ENCODE measurements around the gene CALD1. TPM values are rescaled to one million over a fixed set of nuclear protein-coding genes. Genes with fewer than 3 reads are reported as not detected.
A peak's percentile ranks its signal among the peaks of the same experiment; 100 is the strongest.

Gene CALD1
- total RNA-seq, 2 donors from 2014 or later = 57.0 to 72.6 TPM

GRCh38 chr7:134939136-134939535 is 159.7 kb downstream of the CALD1 start:
- H3K27ac ChIP-seq = peak overlapping the region in 2 of 4 donors; percentile 6 to 33
- no peak overlapping the region for H3K4me3 ChIP-seq
- peak; percentile 40 for ATAC-seq
- TF ChIP-seq POLR2A (IDR thresholded peaks at IDR 0.05) (no peak), CTCF (IDR thresholded peaks at IDR 0.05) (no peak)
- no peaks in the 10 kb centered on the region for H3K9me3 ChIP-seq
- H3K36me3 ChIP-seq (replicated peaks in 1 of 2; ENCODE audit: insufficient read depth in 1 of 2, low read depth in 2 of 2) = no peaks in the 10 kb centered on the region
- intact Hi-C loops (cut with DNase I) = no loop called here
- 50 to 70% methylated on average over 4 of the region's 4 CpGs for WGBS, 2 donors
- H3K27me3 ChIP-seq = no peaks in the 10 kb centered on the region
- H3K4me1 ChIP-seq = peaks cover 19% of the 10 kb centered on the region
- DNase-seq = peak in 1 of 4 donors; percentile 12

GRCh38 chr7:134940729-134941128 is 161.3 kb downstream of the CALD1 start:
- no peak overlapping the region for H3K27ac ChIP-seq
- no peak for DNase-seq
- H3K9me3 ChIP-seq = no peaks in the 10 kb centered on the region
- intact Hi-C loops (cut with DNase I) = no loop called here
- no peaks in the 10 kb centered on the region for H3K27me3 ChIP-seq
- TF ChIP-seq CTCF (IDR thresholded peaks at IDR 0.05) (no peak), POLR2A (IDR thresholded peaks at IDR 0.05) (no peak)
- H3K4me3 ChIP-seq = no peak overlapping the region
- H3K4me1 ChIP-seq = peaks cover 19% of the 10 kb centered on the region
- H3K36me3 ChIP-seq (replicated peaks in 1 of 2; ENCODE audit: insufficient read depth in 1 of 2, low read depth in 2 of 2) = no peaks in the 10 kb centered on the region
- ATAC-seq = no peak

GRCh38 chr7:134941185-134941900 is 161.9 kb downstream of the CALD1 start:
- H3K36me3 ChIP-seq (replicated peaks in 1 of 2; ENCODE audit: insufficient read depth in 1 of 2, low read depth in 2 of 2) = no peaks in the 10 kb centered on the region
- no peak overlapping the region for H3K27ac ChIP-seq
- ATAC-seq (no peak), DNase-seq (no peak)
- no peak for TF ChIP-seq CTCF (IDR thresholded peaks at IDR 0.05)
- TF ChIP-seq POLR2A (IDR thresholded peaks at IDR 0.05) = no peak
- no peaks in the 10 kb centered on the region for H3K27me3 ChIP-seq
- no peak overlapping the region for H3K4me3 ChIP-seq
- intact Hi-C loops (cut with DNase I) = no loop called here
- peaks cover 19% of the 10 kb centered on the region for H3K4me1 ChIP-seq
- H3K9me3 ChIP-seq = no peaks in the 10 kb centered on the region
- 74 to 76% methylated on average over 3 of the region's 3 CpGs for WGBS, 2 donors

- DNase-seq (peak in 2 of 4 donors; percentile 32 to 42), ATAC-seq (peak; percentile 22)
- no peak overlapping the region for H3K27ac ChIP-seq
- intact Hi-C loops (cut with DNase I) = no loop called here
- H3K27me3 ChIP-seq = no peaks in the 10 kb centered on the region
- WGBS, 2 donors = 39 to 48% methylated on average over 5 of the region's 5 CpGs
- H3K4me3 ChIP-seq = no peak overlapping the region
- no peaks in the 10 kb centered on the region for H3K36me3 ChIP-seq (replicated peaks in 1 of 2; ENCODE audit: insufficient read depth in 1 of 2, low read depth in 2 of 2)
- peaks cover 19% of the 10 kb centered on the region for H3K4me1 ChIP-seq
- no peak for TF ChIP-seq POLR2A (IDR thresholded peaks at IDR 0.05)
- TF ChIP-seq CTCF (IDR thresholded peaks at IDR 0.05) = no peak
- no peaks in the 10 kb centered on the region for H3K9me3 ChIP-seq
These were observed 162.5 kb downstream of the CALD1 start for GRCh38 chr7:134941952-134942351.

Measured in body of pancreas (tissue), 4 donors.